GM18867 (cell line): Measurements from ENCODE around the gene ELOVL7.
"Not testable (repeated sequence)": the region's sequence is repeated elsewhere in the genome, so short reads cannot be mapped to it uniquely, and the experiment has no call there.

Experiments
- ATAC-seq: cut with Tn5 transposase; IDR thresholded peaks from one replicate; pipeline ENCODE4 v1.9.1; 2021; ENCODE audit warnings: mild to moderate bottlenecking, moderate library complexity; ENCODE audit not compliant: unreplicated experiment

ELOVL7 gene

DNA sequence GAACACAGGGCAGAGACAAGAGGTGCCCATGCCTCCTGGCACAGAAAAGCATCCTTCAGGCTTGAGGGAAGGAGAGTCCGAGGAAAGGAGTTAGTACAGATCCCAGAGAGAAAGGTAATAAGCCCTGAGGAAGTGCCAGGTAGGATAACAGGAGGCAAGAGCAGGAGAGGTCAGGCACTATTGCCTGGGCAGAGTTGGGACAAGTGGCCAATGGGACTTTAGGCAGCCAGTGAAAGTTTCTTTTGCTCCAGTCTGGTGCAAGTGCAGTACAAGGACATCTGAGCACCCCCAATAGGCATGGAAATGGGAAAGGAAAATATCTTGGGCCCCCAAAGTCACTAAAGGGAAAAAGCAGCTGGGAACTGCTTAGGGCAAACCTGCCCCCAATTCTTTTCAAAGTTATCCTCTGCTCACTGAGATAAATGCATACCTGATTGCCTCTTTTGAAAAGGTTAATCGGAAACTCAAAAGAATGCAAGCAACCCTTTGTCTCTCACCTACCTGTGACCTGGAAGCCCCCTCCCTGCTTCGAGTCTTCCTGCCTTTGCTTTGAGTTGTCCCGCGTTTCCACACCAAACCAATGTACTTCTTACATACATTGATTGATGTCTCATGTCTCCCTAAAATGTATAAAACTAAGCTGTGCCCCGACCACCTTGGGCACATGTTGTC, 46.5 kb downstream of the ELOVL7 start:
- no peak for ATAC-seq

DNA sequence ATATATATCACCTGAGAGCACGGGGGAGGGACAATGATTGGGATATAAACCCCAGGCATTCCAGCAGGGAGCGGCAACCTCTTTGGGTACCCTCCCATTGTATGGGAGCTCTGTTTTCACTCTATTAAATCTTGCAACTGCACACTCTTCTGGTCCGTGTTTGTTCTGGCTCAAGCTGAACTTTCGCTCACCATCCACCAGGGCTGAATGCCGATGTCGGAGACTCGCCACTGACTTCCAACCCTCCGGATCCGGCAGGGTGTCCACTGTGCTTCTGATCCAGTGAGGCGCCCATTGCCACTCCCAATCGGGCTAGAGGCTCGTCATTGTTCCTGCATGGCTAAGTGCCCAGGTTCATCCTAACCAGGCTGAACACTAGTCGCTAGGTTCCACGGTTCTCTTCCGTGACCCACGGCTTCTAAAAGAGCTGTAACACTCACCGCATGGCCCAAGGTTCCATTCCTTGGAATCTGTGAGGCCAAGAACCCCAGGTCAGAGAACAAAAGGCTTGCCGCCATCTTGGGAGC, 48.6 kb downstream of the ELOVL7 start:
- ATAC-seq: not testable (repeated sequence)

DNA sequence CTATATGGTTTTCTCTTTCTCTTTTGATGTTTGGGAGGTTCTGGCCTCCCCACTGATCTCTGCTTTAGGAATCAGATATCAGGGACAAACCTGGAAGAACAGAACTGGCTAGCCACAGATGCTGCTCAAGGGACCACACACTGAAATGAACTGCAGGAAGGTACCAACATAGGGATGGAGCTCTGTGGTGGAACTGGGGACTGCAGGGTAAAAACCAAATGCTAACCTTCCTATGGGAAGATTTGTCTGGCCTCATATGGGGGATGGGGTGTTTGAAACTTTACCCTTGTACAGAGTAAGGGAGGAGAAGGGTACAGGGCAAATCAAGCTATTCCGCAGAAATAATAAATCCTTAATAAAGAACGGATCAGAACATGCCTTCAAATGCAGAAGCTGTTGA, 49.4 kb downstream of the ELOVL7 start:
- ATAC-seq: no peak

DNA sequence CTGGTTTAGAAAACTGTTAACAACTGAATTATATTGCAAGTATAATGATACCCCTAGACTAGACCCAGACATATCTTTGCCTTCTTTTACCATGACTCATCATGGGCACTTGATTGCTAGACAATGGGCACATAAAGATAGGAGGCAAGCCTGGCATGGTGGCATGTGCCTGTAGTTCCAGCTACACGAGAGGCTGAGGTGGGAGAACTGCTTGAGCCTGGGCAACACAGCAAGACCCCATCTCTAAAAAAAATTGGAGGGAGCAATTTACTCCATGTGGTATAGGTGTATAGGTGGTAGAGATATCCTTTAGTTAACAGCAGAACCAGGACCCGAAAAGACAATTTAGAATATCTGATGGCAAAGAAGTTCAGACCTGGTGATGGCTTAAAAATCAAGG, 51.6 kb downstream of the ELOVL7 start:
- no peak for ATAC-seq

DNA sequence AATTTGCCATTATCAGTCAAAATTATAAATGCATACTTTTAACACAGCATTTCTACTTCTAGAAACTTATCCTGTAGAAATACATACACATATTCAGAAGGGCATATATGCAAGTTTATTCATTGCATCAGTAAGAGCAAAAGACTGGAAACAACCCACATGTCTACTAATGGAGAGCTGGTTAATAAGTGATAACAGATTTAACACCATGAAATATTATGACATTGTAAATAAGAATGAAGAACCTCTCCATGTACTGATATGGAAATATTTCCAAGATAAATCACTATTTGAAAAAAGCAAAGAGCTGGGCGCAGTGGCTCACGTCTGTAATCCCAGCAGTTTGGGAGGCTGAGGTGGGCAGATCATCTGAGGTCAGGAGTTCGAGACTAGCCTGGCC, 54.5 kb downstream of the ELOVL7 start:
- no peak for ATAC-seq

DNA sequence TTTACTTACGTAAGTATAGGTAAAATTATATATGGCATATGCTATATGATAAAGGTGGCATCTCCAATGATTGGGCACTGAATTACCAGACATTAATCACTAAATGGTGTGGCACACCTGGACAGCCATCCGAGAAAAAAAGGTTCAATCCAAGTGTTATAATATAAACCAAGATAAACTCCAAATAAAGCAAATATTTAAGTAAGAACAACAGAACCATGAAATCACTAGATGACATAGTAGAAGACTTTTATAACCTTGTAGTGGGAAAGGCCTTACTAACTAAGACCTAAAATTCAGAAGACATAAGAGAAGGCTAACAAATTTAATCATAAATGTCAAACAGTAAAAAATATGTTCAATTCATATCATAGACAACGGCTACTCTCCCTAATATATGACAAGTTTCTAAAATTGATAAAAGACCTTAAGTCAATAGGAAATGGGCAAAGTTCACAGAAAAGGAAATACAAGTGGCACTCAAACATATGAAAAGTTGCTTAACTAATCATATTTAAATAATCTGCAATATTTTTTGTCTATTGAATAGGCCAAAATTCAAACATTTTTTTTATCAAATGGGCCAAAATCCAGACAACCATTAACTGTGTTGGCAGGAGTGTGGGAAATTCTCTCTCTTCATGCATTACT, 55.1 kb downstream of the ELOVL7 start:
- no peak for ATAC-seq

DNA sequence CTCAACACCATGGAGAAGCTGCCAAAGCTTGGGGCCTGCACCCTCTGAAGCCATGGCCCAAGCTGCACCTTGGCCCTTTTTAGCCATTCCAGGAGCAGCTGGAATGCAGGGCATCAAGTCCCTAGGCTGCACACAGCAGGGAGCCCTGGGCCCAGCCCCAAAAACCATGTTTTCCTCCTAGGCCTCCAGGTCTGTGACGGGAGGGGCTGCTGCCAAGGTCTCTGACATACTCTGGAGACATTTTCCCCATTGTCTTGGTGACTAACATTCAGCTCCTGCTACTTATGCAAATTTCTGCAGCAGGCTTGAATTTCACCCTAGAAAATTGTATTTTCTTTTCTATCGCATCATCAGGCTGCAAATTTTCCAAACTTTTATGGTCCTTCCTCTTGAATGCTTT, 64.6 kb downstream of the ELOVL7 start:
- ATAC-seq: no peak

DNA sequence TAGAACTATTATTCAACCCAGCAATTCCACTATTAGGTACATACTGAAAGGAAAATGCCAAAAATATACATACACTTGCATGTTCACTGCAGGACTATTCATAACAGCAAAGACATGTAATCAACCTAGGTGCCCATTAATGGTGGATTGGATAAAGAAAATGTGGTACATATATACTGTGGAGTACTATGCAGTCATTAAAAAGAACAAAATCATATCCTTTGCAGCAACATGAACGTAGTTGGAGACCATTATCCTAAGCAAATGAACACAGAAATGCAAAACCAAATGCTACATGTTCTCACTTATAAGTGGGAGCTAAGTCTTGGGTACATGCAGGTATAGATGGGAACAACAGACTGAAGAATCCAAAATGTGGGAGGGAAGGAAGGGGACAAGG, 67.7 kb downstream of the ELOVL7 start:
- no peak for ATAC-seq

DNA sequence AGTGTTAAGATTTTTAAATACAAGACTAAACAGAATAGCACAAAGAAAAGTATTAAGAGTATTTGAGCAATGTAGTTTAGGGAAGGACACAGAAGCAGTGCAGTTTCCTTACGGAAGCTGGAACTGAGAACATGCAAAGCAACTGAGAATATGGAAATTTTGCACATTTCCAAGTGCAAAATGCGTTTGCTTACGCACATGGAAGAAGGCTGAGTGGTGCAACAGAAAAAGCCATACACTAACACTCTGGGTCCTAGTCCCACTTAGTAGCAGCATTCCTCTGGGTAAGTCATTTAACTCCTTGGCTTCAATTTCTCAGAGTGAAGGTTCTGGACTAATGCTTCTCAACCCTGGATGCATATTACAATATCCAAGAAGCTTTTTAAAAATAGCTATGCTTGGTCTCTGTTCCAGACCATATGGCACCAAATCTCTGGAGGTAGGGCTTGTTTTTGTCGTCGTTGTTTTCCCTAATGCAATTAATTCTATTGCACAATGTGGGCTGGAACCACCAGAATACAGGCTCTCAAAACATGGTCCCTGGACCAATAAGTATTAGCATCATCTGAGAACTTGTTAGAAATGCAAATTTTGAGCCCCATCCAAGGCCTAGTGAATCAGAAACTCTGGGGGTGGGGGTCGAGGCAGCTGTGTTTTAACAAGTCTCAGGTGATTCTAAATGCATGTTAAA, 78.9 kb downstream of the ELOVL7 start:
- no peak for ATAC-seq

DNA sequence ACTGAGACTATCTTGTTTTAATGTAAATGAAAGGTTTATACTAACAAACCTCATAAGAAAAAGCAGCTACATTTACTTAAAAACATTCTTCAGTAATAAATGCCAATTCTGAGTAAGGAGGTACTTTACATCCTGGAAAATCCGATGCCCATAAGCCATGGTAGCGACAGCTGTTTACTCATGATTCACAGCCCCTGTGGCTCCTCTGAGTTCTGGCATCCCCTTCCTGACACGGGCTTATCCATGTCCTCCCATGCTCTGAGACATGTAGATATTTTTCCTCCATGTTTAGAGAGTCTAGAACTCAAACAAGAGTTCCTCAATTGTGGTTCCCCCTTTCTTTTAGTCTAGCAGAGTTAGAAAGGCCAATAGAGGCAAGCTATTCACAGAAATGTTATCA, 81.0 kb downstream of the ELOVL7 start:
- ATAC-seq: no peak

DNA sequence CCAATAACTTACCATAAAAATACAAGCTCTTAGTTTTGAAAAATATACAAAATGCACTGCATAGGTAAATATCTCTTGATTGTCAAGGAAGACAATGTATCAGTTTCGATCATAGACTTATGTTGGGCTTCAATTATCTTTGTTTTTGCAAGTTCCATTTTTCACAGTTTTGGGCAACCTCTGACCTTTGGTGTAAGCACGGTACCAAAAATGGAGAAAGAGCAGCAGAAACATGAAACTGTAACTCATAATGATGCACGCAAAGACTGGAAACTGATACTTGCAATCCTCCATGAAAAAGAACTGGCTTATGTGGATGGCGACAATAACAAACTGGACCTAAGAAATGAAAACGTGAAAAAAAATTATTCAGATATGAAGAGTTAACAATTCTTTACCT, 89.6 kb downstream of the ELOVL7 start:
- no peak for ATAC-seq

DNA sequence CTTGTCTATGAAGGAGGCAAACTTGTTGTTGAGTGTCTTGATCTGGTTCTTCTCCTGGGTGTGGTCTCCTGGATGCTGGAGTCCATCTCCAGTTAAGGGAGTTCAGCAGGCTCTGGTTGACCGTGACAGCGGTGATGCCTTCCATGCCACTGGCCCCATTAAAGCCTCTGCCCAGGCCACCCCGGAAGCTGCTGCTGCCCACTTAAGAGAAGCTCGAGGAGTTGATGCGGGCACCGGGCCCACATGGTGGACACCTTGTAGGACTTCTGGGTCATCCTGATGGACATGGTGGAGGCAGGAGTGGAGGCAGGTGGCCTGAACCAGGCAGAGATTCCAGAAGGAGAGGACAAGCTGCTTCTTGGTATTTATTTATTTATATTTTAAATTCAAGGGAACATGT, 99.4 kb downstream of the ELOVL7 start:
- ATAC-seq: no peak

DNA sequence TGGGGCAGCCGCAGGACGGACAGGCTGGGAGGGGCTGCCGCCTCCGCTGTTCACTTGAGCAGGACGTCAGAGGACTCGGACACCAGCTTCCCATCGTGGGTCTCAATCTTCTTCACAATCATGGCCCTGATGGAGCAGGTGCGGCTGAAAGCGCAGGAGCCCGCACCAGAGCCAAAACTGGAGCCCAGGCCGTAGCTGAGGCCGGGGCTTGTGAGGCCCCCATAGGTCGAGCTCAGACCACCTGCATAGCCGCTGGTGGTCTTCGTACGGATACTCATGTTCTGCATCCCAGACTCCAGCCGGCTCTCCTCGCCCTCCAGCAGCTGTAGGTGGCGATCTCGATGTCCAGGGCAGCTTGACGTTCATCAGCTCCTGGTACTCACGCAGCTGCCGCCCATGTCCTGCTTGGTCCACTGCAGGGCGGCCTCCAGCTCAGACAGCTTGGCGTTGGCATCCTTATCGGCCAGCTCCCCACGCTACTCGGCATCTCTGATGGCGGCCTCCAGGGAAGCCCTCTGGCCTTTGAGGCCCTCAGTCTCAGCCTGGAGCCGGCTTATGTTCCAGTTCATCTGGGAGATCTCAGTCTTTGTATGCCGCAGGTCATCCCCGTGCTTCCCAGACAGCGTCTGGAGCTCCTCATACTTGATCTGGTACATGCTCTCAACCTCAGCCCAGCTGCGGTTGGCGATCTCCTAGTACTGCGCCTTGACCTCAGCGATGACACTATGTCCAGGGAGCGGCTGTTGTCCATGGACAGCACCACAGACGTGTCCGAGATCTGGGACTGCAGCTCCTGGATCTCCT, 100.4 kb downstream of the ELOVL7 start:
- no peak for ATAC-seq

DNA sequence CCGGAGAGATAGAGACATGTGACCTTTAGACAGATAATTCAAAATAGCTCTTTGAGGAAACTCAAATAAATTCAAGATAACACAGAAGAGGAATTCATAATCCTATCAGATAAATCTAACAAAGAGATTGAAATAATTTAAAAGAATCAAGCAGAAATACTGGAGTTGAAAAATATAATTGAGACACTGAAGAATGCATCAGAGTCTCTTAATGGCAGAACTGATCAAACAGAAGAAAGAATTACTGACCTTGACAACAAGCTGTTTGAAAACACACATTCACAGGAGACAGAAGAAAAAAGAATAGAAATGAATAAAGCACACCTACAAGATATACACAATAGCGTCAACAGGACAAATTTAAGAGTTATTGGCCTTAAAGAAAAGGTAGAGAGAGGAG, 103.7 kb downstream of the ELOVL7 start:
- no peak for ATAC-seq

DNA sequence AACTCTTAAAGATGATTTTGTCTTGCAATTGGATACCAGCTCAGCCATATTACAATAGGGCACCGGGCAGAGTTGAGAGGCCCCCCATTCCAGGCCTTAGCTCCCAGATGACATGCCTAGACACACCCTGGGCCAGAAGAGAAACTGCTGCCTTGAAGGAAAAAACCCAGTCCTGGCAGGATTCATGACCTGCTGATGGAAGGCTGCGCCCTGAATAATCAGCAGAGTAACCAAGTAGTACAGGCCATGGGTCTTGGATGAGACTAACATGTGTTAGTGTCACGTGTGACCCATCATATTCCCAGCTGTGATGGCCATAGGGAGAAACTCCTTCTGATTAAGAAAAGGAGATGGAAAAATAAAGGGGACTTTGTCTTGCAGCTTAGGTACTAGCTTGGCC, 105.1 kb downstream of the ELOVL7 start:
- ATAC-seq: no peak

DNA sequence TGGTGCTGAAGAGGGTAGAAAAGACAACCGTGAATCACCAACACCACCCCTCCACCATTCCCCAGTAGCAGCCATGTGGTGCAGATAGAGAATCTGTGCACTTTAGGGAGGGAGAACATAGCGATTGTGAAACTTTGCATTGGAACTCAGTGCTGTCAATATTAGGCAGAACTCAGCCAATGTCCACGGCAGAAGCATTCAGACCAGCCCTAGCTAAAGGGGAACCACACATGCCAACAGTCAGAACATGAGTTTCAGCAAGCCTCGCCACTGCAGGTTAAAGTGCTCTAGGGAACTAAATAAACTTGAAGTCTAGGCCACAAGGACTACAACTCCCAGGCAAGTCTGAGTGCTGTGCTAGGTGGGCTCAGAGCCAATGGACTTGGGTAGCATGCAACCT, 105.6 kb downstream of the ELOVL7 start:
- ATAC-seq: peak; percentile 47

DNA sequence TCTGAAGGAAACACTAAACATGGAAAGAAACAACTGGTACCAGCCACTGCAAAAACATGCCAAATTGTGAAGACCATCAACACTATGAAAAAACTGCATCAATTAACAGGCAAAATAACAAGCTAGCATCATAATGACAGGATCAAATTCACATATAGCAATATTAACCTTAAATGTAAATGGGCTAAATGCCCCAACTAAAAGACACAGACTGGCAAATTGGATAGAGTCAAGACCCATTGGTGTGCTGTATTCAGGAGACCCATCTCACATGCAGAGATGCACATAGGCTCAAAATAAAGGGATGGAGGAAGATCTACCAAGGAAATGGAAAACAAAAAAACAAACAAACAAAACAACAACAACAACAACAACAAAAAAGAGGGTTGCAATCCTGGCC, 113.2 kb downstream of the ELOVL7 start:
- ATAC-seq: not testable (repeated sequence)

DNA sequence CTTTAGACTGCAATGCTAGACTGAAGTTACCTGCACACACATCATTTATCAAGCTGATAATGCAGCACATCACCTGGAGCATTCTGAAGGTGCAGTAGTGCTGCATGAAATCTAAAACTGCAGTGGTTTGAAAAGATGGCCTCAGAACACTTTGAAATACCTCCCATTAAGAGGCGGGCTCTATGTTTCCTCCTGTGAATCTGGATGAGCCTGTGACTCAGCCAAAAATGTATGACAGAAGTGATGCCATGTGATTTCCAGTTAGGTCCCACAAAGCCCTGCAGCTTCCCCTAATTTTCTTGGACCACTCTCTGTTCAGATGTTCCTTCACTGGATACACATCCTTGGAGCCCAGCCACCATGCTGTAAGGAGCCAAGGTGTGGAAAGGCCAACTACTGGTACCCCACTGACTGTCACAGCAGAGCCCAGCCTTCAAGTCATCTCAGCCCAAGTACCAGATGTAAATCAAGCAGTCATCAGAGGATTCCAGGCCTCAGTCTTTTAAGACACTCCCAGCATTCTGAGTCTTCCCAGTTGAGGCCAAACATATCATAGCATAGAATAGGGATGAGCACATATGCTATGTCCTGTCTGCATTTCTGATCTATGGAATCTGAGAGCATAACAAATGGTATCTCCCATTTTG, 116.9 kb downstream of the ELOVL7 start:
- ATAC-seq: no peak

DNA sequence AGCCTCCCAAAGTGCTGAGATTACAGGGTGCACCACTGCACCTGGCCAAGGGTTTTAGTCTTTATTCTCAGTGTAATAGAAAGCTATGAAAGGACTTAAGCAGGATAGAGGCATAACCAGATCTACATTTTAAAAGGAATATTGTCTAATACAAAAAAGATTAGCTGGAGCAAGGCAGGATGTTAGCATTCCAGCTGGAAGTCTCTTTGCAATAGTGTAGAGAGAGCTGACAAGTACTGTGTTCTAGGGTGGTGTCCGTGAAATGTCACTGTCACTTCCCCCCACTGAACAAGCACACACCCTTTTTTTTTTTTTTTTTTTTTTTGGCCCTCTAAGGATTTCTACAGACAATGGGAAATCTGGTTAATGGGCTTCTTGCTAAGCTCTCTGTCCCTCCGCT, 119.9 kb downstream of the ELOVL7 start:
- no peak for ATAC-seq

DNA sequence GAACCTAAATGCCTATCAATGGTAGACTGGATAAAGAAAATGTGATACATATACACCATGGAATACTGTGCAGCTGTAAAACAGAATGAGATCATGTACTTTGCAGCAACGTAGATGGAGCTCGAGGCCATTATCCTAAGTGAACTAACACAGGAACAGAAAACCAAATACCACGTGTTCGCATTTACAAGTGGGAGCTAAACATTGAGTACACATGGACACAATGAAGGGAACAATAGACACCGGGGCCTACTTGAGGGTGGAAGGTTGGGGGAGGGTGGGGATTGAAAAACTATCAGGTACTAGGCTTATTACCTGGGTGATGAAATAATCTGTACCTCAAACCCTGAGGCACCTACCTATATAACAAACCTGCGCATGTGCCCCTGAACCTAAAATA, 121.7 kb downstream of the ELOVL7 start:
- ATAC-seq: no peak

DNA sequence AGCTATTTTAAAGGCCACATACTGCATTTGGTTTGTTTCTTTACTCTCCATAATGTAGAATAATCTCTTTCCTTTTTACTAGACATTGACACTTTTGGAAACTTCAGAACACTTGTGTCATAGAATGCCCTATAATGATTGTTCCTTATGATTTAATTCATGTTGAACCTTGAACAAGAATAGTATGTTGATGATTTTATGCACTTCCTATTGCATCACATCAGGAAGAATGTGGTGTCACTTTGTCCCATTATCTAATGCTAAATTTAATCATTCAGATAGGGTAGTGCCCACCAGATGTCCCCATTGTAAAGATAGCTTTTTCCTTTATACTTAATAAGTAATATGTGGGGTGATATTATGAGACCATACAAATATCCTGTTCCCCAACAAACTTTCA, 124.7 kb downstream of the ELOVL7 start:
- ATAC-seq: no peak
